ENCODE data around the gene PDPR.
"Not testable (repeated sequence)": the region's sequence is repeated elsewhere in the genome, so short reads cannot be mapped to it uniquely, and the experiment has no call there.

Gene PDPR

DNA sequence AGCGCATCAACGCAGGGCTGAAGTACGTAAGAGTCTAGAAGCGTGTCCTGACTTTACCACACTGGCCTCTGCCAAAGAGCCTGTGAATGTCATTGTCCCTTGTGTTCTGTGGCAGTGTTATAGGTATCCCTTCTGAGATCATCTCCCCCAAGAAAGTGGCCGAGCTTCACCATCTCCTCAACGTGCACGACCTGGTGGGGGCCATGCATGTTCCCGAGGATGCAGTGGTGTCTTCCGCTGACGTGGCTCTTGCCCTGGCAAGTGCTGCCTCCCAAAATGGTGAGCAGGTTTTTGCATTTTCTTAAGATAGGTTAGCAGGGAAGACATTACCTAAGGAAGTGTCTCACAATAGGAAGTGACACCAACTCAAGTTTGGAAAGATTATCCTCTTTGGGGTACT lies 14.7 kb downstream of the PDPR start:
- not testable (repeated sequence) for DNase-seq

DNA sequence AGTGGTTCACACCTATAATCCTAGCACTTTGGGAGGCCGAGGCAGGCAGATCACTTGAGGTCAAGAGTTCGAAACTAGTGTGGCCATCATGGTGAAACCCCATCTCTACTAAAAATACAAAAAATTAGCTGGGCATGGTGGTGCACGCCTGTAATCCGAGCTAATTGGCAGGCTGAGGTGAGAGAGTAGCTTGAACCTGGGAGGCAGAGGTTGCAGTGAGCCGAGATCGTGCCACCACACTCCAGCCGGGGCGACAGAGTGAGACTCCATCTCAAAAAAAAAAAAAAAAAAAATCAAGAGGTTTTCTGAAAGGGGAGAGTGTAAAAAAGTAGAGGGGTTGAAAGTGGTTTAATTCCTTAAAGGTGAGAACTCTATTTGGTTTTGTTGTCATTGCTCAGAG lies 21.7 kb downstream of the PDPR start:
- not testable (repeated sequence) for DNase-seq

DNA sequence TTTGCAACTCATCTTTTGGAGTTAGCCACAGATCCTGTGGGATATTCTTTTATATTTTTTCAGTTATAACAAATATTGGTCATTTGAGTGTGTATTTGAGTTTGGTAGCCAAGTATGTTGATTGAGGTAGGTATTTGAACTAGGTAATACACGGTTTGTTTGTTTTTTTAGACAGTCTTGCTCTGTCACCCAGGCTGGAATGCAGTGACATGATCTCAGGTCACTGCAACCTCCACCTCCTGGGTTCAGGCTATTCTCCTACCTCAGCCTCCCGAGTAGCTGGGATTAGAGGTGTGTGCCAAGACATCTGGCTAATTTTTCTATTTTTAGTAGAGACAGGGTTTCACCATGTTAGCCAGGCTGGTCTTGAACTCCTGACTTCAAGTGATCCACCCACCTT lies 22.5 kb downstream of the PDPR start:
- DNase-seq = not testable (repeated sequence)

DNA sequence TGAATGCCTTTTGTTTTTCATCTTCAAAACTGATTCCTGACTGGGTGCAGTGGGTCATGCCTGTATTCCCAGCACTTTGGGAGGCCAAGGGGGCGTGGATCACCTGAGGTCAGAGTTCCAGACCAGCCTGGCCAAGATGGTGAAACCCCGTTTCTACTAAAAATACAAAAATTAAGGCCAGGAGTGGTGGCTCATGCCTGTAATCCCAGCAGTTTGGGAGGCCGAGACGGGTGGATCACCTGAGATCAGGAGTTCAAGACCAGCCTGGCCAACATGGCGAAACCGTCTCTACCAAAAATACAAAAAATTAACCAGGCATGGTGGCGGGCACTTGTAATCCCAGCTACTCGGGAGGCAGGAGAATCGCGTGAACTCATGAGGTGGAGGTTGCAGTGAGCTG lies 28.6 kb downstream of the PDPR start:
- not testable (repeated sequence) for DNase-seq

DNA sequence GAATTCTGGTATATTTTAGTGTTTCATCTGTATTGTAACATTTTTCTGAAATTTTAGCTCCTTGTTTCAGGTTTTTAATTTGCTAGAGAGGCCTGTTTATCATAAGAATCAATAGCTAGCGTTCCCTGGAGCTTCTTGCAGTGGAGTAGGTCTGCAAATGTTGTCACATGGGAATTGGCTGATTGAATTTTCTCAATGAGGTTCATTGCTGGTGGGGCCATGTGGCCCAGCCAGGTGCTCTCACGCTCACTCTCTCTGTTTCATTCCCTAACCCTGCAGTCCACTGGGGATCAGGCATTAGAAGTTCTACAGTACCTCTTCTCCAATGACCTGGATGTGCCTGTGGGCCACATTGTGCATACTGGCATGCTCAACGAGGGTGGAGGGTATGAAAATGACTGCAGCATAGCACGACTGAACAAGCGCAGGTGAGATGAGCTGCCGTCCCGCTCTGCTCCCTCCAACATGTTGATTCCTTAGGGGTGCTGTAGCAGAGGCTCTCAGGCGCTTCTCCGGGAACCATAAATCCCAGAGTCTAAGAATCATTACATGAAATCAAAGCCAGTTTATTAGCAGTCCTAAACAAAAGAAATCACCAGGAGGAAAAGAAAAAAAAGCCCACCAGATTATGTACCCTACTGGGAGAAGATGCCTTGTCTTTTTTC lies 29.2 kb downstream of the PDPR start:
- not testable (repeated sequence) for DNase-seq

DNA sequence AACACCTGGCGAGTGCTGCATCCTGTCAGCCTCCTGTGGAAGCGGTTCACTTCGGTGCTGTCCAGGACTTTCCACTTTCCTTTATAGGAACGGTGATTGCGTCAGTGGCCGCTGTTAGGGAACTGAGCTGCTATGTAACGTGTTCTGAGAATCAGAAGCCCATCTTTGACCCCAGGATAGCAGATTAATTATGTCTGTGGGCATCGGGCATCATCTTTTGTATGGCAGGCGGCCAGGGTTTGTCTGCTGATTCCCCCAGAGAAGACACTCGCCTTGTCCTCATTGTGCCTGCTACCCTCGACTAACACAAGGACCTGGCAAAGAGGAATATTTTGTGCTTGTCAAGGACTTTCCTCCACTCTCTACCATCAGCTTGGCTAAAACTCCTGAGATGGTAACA lies 33.7 kb downstream of the PDPR start:
- DNase-seq = not testable (repeated sequence)

DNA sequence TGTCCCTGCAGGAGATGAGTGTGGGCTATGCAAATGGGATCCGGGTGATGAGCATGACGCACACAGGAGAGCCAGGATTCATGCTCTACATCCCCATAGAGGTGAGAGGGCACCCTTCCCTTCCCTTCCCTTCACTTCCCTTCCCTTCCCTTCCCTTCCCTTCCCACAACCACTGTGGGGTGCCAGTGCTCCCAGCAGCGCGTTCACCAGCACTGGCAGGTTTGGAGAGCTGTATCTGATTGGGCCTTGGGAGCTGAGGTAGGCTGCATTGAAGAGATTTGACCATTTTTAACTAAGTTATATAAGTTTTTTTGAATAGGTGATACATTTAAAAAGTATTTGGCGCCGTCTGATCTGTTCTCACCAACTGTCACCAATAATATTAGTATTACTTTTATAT lies 34.3 kb downstream of the PDPR start:
- DNase-seq = not testable (repeated sequence)

DNA sequence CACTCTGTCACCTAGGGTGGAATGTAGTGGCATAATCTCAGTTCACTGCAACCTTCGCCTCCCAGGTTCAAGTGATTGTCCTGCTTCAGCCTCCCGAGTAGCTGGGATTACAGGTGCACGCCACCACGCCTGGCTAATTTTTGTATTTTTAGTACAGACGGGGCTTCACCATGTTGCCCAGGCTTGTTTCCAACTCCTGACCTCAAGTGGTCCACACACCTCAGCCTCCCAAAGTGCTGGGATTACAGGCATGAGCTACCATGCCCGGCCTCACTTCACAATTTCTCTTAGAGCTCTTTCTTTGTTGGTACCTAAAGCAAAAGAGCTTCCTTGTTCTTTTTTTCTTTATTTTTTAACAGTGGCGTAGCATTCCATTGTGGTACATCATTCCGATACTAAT lies 35.2 kb downstream of the PDPR start:
- DNase-seq = not testable (repeated sequence)

DNA sequence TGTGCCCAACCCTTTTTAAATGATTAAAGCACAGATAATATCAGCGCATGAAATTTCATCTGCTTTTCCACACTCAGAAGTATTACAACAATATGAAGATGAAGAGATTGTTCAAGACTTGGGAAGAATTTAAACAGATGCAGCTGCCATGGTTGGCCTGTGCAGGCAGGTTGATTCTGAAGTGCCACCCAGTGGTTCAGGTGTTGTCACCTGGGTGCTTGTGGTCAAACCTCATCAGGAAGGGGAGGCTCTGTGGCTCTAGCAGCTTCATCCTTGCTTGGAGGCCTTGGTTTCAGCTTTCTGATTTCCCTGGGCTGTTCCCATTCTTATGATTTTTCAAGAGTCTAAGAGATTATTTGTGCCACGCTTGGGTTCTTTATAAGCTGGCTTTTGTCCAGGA lies 37.3 kb downstream of the PDPR start:
- no peak for DNase-seq

DNA sequence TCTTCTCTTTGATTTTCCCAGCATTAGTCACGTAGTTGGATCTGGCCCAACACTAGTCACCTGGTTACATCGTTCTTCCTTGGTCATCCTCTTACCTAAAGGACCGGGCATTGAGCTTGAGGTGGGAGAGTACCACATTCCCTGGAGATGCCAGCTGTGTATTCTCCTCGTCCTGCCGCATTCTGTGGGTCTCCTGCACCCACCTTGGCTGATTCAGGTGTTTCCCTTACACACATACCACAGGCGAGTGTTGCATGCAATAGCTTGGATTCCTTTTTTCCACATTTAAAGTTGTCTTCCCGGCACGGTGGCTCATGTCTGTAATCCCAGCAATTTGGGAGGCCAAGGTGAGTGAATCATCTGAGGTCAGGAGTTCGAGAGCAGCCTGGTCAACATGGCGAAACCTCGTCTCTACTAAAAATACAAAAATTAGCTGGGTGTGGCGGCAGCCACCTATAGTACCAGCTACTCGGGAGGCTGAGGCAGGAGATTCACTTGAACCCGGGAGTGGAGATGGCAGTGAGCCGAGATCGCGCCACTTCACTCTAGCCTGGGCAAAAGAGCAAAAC lies 37.9 kb downstream of the PDPR start:
- no peak for DNase-seq

DNA sequence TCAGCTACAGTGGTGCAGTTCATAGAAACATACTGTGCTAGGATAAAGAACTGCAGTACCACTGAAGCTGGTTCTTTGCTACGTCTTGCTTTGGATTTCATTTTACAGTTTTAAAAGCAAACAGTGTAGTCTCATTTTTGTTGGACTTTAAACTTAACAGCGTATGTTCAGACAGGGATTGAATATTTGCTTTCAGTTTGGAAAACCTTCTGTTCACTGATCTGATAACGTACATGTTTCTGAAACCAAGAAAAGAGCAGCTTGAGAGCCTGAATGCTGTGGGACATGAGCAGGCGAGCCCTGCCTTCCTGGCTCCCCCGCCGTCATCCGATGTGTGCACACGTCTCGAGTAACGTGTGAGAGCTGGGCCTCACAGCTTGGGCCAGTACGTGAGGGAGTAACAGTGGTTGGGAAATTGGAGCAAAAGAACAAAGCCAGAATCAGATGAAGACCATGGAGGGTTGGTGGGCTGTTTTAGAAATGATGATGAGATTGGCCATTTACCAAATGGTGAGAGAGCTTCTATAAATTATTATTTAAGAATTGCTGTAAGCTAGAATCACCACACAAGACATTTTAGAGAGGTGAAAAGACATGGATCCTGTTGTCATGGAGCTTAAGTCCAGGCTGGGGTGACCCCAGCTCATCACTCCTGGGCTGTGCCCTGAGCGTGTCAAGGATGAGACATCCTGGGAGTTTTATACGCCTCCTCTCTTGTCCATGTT lies 38.6 kb downstream of the PDPR start:
- no peak for DNase-seq

DNA sequence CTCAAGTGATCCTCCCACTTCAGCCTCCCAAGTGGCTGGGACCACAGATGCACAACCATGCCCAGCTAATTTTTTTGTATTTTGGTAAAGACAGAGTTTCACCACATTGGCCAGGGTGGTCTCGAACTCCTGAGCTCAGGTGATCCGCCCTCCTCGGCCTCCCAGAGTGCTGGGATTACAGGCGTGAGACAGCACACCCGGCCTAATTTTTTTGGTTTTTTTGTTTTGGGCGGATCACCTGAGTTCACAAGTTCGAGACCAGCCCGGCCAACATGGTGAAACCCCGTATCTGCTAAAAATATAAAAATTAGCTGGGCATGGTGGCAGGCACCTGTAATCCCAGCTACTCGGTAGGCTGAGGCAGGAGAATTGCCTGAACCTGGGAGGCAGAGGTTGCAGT lies 40.6 kb downstream of the PDPR start:
- not testable (repeated sequence) for DNase-seq

DNA sequence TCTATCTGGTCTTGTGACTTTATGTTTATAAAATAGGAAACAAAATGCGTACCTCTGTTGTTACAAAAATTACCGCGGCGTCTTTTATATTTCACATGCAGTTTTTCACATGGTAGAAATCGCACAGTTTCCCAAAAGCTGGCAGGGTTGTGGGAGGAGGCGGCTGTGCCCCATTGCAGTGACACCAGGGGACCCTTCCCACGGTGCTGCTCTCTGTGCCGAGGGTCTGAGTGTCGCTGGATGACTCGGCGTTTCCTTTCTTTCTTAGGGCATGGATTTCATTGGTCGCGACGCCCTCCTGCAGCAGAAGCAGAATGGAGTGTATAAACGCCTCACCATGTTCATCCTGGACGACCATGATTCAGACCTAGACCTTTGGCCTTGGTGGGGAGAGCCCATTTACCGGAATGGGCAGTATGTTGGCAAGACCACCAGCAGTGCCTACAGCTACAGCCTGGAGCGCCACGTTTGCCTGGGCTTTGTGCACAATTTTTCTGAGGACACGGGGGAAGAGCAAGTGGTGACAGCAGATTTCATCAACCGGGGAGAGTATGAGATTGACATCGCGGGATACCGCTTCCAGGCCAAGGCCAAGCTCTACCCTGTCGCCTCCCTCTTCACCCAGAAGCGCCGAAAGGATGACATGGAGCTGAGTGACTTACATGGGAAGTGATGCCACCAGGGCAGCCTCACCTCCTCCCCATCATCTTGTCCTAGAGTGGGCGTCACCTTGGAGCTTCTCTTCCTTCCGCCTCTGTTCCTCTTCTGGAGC lies 42.3 kb downstream of the PDPR start:
- DNase-seq = no peak

DNA sequence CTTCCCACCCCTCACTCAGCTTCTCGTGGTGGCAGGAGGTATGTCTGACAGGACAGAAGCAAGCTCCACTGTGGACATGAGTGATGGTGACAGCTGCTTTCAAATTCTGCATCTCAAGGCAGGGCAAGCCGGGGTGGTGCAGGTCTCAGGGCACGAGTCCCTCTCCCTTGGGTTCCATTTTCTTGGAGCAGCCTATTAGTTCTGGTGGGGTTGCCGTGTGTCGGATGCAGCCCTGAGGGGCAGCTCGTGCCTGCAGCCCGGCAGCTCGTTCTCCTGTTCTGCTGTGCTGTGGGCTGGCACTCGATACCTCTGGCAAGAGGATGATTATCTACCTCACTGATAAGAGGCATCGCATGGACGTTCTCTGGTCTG lies 43.0 kb downstream of the PDPR start:
- DNase-seq = no peak

DNA sequence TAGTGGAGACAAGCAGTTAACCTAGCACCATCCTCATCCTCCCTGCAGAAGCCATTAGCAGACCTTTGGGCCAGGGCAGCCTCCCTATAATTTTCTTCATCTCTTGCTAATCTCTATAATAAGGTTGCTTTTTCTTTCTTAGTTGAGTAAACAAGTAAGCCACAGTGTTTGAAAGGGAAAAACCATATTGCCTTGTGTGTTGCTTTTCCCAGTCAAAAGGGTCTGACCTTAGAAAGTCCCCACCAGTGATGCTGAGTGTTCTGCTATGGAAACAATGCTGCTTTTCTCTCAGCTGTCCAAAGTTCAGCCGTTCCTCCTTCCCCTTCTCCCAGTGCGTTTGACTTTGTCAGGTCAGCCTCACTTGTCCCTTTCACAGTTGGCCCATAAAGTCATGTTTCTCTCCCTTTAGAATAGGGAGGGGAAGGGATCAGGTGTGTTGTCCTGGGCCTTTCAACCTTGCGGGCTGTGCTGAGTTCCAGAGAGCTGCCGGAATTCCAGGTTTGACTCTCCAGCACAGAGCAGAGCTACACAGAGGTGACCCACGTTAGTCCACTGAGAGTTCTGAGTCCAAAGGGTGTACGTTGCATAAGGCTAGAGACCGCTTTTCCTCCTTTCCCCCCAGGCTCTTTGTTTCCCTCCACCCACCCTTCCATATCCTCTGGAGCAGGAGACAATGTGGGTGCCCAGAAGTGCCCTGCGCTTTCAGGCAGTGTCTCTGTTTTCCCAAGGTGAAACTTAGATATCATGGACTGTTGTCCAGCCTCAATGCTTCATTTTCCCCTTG lies 43.5 kb downstream of the PDPR start:
- no peak for DNase-seq

DNA sequence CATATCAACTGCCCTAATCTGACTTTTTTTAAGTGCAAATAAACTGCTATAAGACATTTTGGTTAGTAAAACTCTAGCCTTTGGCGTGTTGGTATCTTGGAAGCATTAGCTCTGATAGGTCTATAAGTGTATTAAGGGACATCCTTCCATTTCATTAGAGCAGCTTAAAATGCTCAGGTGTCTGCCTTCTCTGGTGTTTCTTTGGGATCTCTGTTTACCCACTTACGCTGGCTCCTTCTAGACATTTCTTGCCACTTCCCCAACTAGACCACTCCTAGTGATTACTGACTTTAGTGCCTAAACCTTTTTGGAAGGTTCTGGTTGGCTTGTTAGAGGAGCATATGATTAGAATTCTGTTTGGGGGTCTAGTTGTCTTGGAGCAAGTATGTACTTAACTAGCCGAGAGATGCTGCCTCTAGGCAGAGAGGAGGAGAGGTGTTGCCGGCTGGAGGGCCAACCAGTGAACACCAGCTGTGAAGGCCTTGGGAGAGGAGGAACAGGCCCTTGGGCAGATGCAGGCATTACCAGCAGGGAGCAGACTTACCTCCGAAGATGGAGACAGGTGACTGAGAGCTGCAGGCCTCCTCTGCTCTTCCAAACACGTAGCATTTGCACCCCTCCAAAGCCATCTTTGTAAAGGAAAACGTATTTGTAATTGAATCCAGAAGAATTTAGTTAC lies 44.3 kb downstream of the PDPR start:
- DNase-seq = no peak

DNA sequence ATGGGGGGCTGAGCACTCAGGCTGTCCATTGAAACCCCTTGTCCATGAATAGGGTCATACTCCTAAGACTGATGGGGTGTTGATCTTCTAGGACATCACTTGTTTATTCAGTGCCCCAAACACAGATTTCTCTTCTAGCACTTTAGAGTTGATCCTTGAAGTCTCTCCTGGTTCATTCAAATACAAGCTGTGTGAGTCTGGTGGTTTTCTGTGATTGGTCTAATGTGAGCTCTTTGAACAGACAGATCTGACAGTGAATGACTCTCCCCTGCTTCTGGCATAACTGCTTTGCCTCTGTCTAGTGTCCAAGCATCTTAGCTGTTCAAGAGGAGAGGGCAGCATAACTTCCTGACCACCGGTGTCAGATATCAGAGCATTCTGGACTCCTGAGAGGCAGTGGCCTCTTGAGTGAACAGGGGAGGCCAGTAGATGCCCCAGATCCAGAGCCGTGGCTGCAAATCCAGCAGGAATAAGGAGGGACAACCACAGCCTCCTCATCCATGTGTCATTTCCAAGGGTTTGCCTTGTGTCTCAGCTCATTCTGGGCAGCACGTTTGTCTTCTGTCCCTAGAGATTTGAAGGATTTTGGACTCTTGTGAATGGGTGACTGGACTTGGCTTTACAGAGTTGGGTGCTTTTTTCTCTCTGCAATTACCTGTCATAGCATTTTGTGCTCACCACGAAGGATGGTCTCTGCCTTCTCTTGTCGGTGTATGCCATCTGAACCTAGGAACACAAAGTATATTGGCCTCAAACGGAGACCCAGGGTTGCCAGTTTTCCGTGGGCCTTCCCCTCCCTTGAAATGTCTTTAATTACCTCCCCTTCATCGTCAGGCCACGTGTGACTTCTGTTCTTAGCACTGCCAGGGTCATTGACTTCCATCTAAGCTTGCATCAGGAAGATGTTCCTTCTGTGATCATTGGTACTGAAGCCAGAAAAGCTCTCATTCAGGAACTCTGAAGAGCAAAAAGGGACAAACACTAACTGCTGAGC lies 45.5 kb downstream of the PDPR start:
- DNase-seq = no peak

DNA sequence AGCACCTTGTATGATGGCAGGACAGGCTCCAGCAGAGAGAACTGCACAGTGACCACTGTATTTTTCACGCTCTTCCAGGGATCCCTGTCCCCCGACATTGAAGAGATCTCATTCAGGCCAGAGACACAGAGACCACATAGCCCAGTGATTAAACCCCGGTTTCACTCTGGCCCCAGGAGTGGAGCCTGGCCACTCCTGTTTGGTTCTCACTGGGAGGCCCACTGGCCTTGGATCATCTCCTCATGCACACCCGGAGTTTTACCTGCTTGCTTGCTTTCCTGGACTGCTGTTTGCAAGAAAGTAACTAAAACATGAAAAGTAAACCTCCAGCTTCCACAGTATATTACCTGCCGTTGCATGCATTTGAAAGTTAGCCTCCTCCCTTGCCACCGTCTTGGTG lies 46.3 kb downstream of the PDPR start:
- DNase-seq = no peak

DNA sequence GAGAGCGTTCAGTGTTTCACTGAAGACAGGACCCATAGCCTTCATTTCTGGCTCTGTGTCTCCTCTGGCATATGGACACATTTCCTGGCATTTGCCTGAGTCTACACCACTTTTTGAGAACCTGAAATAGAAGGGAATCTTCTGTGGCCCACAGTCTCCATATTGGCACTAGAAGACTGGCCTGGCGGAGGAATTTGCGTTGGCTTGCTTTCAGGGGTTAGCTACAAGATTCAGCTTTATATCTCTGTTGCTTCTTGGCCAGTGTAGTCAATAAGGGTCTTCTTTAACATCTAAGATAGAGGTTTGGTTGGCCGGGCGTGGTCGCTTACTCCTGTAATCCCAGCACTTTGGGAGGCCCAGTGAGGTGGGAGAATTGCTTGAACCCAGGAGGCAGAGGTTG lies 46.7 kb downstream of the PDPR start:
- no peak for DNase-seq

DNA sequence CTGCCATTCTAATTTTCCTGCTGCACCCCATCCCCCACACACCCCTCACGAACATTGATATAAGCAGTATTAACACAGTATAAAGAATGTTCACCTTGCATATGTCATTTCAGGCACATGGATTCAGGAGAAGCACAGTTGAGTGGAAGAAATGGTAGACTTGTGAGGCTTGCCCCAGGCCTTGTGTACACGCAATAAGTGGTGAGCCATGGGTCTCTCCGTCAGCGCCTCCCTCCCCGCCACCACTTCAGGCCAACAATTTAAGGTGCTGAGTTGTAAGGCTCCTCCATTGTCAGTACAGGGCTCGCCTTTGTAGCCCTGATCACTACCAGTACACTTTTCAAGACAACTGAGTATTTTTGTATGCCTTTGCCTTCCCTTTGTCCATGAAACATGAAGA lies 47.2 kb downstream of the PDPR start:
- DNase-seq = no peak

DNA sequence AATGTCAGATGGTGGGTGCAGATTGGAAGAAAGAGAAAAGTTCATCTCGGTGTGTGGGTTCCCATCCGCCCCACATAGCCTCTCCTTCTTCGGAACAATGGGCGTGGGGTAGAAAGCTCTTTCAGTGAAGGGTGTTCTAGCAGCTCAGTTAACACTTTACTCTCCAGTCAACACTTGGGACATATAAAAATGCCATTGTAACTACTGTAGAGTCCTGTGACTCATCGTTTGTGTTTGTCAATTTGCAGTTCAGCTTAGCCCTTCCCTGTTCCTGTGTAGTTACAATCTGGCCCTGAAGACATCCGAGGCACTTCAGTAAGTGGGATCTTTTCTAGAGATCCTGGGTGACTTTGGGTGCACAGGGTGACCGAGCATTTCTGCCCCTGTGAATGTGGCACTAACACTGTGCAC lies 47.9 kb downstream of the PDPR start:
- peak; percentile 56 for DNase-seq

Data from fibroblast of skin of right biceps (primary cell).